ENCODE data around the gene MRM2. TPM values are rescaled to one million over a fixed set of nuclear protein-coding genes. Genes with fewer than 3 reads are reported as not detected.

The MRM2 gene
- polyA plus RNA-seq, 3 donors = 9.2 to 32.5 (median 26.7) TPM

- peaks cover 0 to 7% (median 2%) of the 10 kb centered on the region in 7 donors for H3K9me3 Mint-ChIP-seq
- no peak overlapping the region for H2AFZ ChIP-seq (ENCODE audit: insufficient read depth, low read depth, low read length, poor library complexity, severe bottlenecking)
- peak overlapping the region in 2 of 7 donors; percentile 4 to 51 for H3K27ac Mint-ChIP-seq
- H3K27me3 Mint-ChIP-seq (ENCODE audit: low read depth in 3 of 3) = peaks cover 0 to 2% (median 0%) of the 10 kb centered on the region in 3 donors
- no peak overlapping the region for H3K4me3 ChIP-seq (replicated peaks in 1 of 3; ENCODE audit: low read depth in 2 of 3, low read length in 3 of 3)
- H3K27me3 ChIP-seq (ENCODE audit: control insufficient read depth in 2 of 2, insufficient read depth in 2 of 2, low read length in 2 of 2) = no peaks in the 10 kb centered on the region
- intact Hi-C loops (cut with micrococcal nuclease) = no loop called here
- H3K27ac ChIP-seq (ENCODE audit: low read depth in 1 of 2, low read length in 2 of 2) = no peak overlapping the region
- no peak overlapping the region for H3K4me2 ChIP-seq (replicated peaks; ENCODE audit: extremely low read depth, low read length, poor library complexity, severe bottlenecking)
- H3K9me3 ChIP-seq (replicated peaks in 1 of 2; ENCODE audit: control insufficient read depth in 1 of 2, insufficient read depth in 1 of 2, low read length in 2 of 2) = no peaks in the 10 kb centered on the region
- peaks cover 3% of the 10 kb centered on the region for H4K20me1 ChIP-seq (ENCODE audit: insufficient read depth, low read length)
- H3K36me3 ChIP-seq (replicated peaks in 1 of 2; ENCODE audit: control insufficient read depth in 1 of 2, insufficient read depth in 2 of 2, low read length in 2 of 2) = peaks cover 83 to 98% of the 10 kb centered on the region in 2 donors
- no peaks in the 10 kb centered on the region for H3K4me1 Mint-ChIP-seq
- H3K4me3 Mint-ChIP-seq = no peak overlapping the region
- H3K4me1 ChIP-seq (ENCODE audit: control insufficient read depth in 1 of 2, insufficient read depth in 2 of 2, low read length in 2 of 2) = no peaks in the 10 kb centered on the region
- TF ChIP-seq CTCF (IDR thresholded peaks at IDR 0.05) = no peak
- peaks cover 86 to 96% of the 10 kb centered on the region in 2 donors for H3K36me3 Mint-ChIP-seq
- no peaks in the 10 kb centered on the region for H3K79me2 ChIP-seq (ENCODE audit: insufficient read depth, low read length)
- 95% methylated on average over 15 of the region's 15 CpGs for WGBS (ENCODE audit: insufficient coverage)
- DNase-seq = no peak
- no peak overlapping the region for H3K9ac ChIP-seq (ENCODE audit: insufficient read depth, low read length, poor library complexity, severe bottlenecking)
Observed at GRCh38 chr7:2211259-2211880, 30.6 kb downstream of the MRM2 start.

GRCh38 chr7:2210551-2211258 is 31.3 kb downstream of the MRM2 start:
- H3K4me1 ChIP-seq (ENCODE audit: control insufficient read depth in 1 of 2, insufficient read depth in 2 of 2, low read length in 2 of 2) = no peaks in the 10 kb centered on the region
- WGBS (ENCODE audit: insufficient coverage) = 95% methylated on average over 27 of the region's 30 CpGs
- DNase-seq = no peak
- H3K27me3 ChIP-seq (ENCODE audit: control insufficient read depth in 2 of 2, insufficient read depth in 2 of 2, low read length in 2 of 2) = no peaks in the 10 kb centered on the region
- no peak overlapping the region for H3K27ac ChIP-seq (ENCODE audit: low read depth in 1 of 2, low read length in 2 of 2)
- Mint-ChIP-seq H3K4me3 (no peak overlapping the region), H3K9me3 (peaks cover 0 to 7% (median 2%) of the 10 kb centered on the region in 7 donors), H3K27ac (peak overlapping the region in 2 of 7 donors; percentile 28 to 51), H3K27me3 (ENCODE audit: low read depth in 3 of 3) (no peaks in the 10 kb centered on the region), H3K4me1 (no peaks in the 10 kb centered on the region), H3K36me3 (peaks cover 83 to 94% of the 10 kb centered on the region in 2 donors)
- H3K79me2 ChIP-seq (ENCODE audit: insufficient read depth, low read length) = no peaks in the 10 kb centered on the region
- peaks cover 76 to 95% of the 10 kb centered on the region in 2 donors for H3K36me3 ChIP-seq (replicated peaks in 1 of 2; ENCODE audit: control insufficient read depth in 1 of 2, insufficient read depth in 2 of 2, low read length in 2 of 2)
- intact Hi-C loops (cut with micrococcal nuclease) = no loop called here
- TF ChIP-seq CTCF (IDR thresholded peaks at IDR 0.05) = no peak
- no peak overlapping the region for H3K9ac ChIP-seq (ENCODE audit: insufficient read depth, low read length, poor library complexity, severe bottlenecking)
- no peaks in the 10 kb centered on the region for H3K9me3 ChIP-seq (replicated peaks in 1 of 2; ENCODE audit: control insufficient read depth in 1 of 2, insufficient read depth in 1 of 2, low read length in 2 of 2)
- no peak overlapping the region for H3K4me2 ChIP-seq (replicated peaks; ENCODE audit: extremely low read depth, low read length, poor library complexity, severe bottlenecking)
- H4K20me1 ChIP-seq (ENCODE audit: insufficient read depth, low read length) = peaks cover 3% of the 10 kb centered on the region
- no peak overlapping the region for H3K4me3 ChIP-seq (replicated peaks in 1 of 3; ENCODE audit: low read depth in 2 of 3, low read length in 3 of 3)
- no peak overlapping the region for H2AFZ ChIP-seq (ENCODE audit: insufficient read depth, low read depth, low read length, poor library complexity, severe bottlenecking)
